Stimulated activated CD8-positive, alpha-beta memory T cell treated with anti-CD3 and anti-CD28 coated beads, Interleukin-2, amount 100 ng/mL, for 48 hours (primary cell): Measurements from ENCODE around the gene PHLDB3.
A peak's percentile ranks its signal among the peaks of the same experiment; 100 is the strongest.
"Not testable (repeated sequence)": the region's sequence is repeated elsewhere in the genome, so short reads cannot be mapped to it uniquely, and the experiment has no call there.

Source experiments
- DNase-seq, 2 donors: peaks; one replicate each; pipeline ENCODE4 v3.0.0-alpha.2; 2020; ENCODE audit warnings: low read depth in 2 of 2

The PHLDB3 gene

GRCh38 chr19:43527860-43528622 lies 23.5 kb upstream of the PHLDB3 start:
- no peak for DNase-seq

GRCh38 chr19:43526884-43527859 lies 22.6 kb upstream of the PHLDB3 start, which contains the start of gene ETHE1:
Gene ETHE1, minus strand, starts transcription at chr19:43527201. Its CDS starts 24 bp downstream, at chr19:43527177.
- peak; percentile 76 to 78 for DNase-seq

- DNase-seq = no peak
These were observed 21.6 kb upstream of the PHLDB3 start for GRCh38 chr19:43525836-43526771.

- DNase-seq = no peak
These were observed 20.6 kb upstream of the PHLDB3 start for GRCh38 chr19:43524922-43525835.

GRCh38 chr19:43523696-43524095 lies 19.1 kb upstream of the PHLDB3 start:
- not testable (repeated sequence) for DNase-seq

GRCh38 chr19:43522929-43523328 lies 18.4 kb upstream of the PHLDB3 start:
- DNase-seq = no peak

- DNase-seq = peak; percentile 68 to 74
These were observed 15.0 kb upstream of the PHLDB3 start for GRCh38 chr19:43519436-43520088.

- DNase-seq = no peak
These were observed 13.5 kb upstream of the PHLDB3 start for GRCh38 chr19:43518051-43518450.

- not testable (repeated sequence) for DNase-seq
These were observed 7.9 kb upstream of the PHLDB3 start for GRCh38 chr19:43512399-43512798.

GRCh38 chr19:43511324-43511723 lies 6.8 kb upstream of the PHLDB3 start:
- no peak for DNase-seq

- DNase-seq = no peak
These were observed 6.2 kb upstream of the PHLDB3 start for GRCh38 chr19:43510713-43511112.

GRCh38 chr19:43507880-43508279 lies 3.3 kb upstream of the PHLDB3 start:
- no peak for DNase-seq

GRCh38 chr19:43506629-43507028 lies 2.1 kb upstream of the PHLDB3 start:
- no peak for DNase-seq

- DNase-seq = no peak
These were observed 1.4 kb upstream of the PHLDB3 start for GRCh38 chr19:43505941-43506340.

- no peak for DNase-seq
These were observed 575 bp upstream of the PHLDB3 start for GRCh38 chr19:43505186-43505456.

GRCh38 chr19:43503501-43504425 lies 783 bp downstream of the PHLDB3 start:
- peak; percentile 99 to 100 for DNase-seq

- DNase-seq = no peak
These were observed 2.0 kb downstream of the PHLDB3 start for GRCh38 chr19:43502419-43502976.

- DNase-seq = no peak
These were observed 2.7 kb downstream of the PHLDB3 start for GRCh38 chr19:43501661-43502418.
